Suppressor macrophage treated with lipopolysaccharide for 4 hours (primary cell): Measurements from ENCODE around the gene EXOC2.
"Not testable (repeated sequence)": the region's sequence is repeated elsewhere in the genome, so short reads cannot be mapped to it uniquely, and the experiment has no call there.

Experiments
- DNase-seq: peaks from one replicate; pipeline ENCODE4 v3.0.0-alpha.2; 2020

EXOC2 gene

GRCh38 chr6:621931-622330 lies 71.0 kb downstream of the EXOC2 start:
- no peak for DNase-seq

GRCh38 chr6:620950-621349 lies 72.0 kb downstream of the EXOC2 start:
- DNase-seq: no peak

GRCh38 chr6:620166-620565 lies 72.8 kb downstream of the EXOC2 start:
- DNase-seq: no peak

GRCh38 chr6:617456-618100 lies 75.4 kb downstream of the EXOC2 start:
- DNase-seq: no peak

GRCh38 chr6:613981-614380 lies 79.0 kb downstream of the EXOC2 start:
- no peak for DNase-seq

GRCh38 chr6:611928-612327 lies 81.0 kb downstream of the EXOC2 start:
- no peak for DNase-seq

GRCh38 chr6:610882-611281 lies 82.1 kb downstream of the EXOC2 start:
- DNase-seq: peak; percentile 80

- no peak for DNase-seq
Measured at GRCh38 chr6:609905-610304, 83.0 kb downstream of the EXOC2 start.

DNA sequence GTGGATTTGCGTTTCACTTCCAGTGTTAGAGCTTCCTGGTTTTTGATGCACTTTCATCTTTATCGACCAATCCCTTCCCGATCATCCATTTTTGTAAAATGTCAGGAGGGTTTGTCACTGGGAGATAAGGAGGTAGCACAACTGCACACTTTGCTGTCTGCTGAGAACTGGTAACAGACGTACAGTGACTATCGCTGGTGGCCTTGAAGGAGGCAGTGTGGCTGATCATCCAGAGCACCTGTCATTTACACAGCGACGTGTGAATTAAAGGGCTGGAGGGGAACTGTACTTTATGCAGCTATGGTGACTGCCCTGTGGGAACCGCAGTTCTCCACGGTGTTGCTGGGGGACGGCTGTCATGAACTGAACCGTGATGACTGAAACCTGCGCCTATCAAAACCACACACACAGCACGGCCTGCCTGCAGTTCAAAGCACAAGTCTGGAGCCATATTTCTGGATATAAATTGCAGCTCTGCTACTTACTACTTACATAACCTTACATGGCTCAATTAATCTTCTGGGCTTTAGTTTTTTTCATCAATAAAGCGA lies 86.0 kb downstream of the EXOC2 start:
- DNase-seq: no peak

DNA sequence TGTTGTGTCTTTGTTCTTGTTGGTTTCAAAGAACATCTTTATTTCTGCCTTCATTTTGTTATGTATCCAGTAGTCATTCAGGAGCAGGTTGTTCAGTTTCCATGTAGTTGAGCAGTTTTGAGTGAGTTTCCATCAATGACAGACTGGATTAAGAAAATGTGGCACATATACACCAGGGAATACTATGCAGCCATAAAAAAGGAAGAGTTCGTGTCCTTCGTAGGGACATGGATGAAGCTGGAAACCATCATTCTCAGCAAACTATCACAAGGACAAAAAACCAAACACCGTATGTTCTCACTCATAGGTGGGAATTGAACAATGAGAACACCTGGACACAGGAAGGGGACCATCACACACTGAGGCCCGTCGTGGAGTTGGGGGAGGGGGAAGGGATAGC lies 87.0 kb downstream of the EXOC2 start:
- DNase-seq: not testable (repeated sequence)

GRCh38 chr6:604579-604978 lies 88.4 kb downstream of the EXOC2 start:
- DNase-seq: no peak

DNA sequence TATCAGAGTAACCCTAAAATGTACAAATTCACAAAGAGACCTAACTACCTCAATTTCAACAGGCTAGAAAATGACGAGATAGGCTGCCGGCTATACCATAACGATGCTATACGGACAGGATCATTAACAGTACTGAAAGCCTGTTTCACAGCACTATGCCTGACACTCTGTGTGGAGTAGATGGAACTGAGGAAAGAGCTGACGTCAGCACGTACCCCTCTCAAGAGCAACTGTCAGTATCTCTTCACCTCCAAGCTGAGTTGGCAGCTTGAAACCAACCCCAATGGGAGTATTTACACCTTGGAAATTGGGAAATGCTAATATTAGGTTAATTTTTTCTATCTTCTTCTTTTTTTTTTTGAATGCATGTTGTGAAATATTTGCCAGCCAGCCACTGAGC lies 89.7 kb downstream of the EXOC2 start:
- DNase-seq: no peak

DNA sequence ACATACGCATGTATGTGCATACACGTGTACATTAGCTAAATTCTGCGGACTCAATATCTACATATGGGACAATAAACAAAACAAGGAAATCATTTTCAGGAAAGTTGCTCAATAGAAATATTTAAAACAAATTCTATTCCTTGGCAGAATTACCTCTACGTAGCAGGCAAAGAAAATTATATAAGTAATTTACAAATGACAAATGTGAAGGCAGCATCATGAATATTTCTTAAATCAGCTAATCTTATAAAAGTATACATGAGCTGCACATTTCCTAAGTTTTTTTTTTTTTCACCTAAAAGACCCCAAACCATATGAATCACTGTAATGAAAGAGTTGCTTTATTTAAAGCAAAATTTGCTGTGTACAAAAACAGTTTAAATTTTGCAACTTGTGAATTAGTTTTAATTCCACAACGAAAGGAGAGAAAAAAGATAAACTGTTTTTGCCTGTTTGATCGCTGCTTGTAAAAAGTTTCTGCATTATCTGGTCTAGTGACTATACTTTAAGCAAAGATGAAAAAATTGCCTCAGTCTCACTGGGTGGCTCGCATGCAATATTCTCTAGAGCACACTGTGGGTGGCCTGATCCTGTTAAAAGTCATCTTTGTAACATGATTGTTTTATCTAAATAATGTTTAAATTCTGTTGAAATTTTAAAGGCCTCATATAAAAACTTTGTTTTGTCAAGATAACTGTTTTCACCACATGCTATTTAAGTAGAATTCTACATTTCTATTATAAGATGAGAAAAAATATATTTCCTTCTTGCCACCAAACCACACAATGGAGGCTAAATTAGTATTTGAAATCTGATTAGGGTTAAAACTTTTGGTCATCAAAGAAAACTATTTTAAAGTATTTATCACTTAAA lies 93.1 kb downstream of the EXOC2 start:
- DNase-seq: no peak

DNA sequence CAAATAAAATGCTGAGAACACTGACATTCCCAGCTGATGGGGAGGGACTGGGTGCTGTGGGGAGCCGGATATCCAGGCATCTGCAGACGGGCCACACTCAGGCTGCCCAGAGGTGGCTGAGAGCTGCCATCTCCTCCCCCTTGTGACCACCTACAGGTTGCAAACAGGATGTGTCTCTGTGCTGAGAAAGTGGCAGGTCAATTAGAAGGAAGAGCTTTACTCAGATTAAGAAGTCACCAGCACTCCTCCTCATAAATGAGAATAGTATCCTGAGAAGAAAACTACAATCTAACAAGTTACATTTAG lies 99.1 kb downstream of the EXOC2 start:
- DNase-seq: no peak

- DNase-seq: peak; percentile 78
Measured at GRCh38 chr6:593139-593906, 99.6 kb downstream of the EXOC2 start.

- DNase-seq: no peak
Measured at GRCh38 chr6:589090-589489, 103.8 kb downstream of the EXOC2 start.

GRCh38 chr6:586553-586952 lies 106.4 kb downstream of the EXOC2 start:
- no peak for DNase-seq

DNA sequence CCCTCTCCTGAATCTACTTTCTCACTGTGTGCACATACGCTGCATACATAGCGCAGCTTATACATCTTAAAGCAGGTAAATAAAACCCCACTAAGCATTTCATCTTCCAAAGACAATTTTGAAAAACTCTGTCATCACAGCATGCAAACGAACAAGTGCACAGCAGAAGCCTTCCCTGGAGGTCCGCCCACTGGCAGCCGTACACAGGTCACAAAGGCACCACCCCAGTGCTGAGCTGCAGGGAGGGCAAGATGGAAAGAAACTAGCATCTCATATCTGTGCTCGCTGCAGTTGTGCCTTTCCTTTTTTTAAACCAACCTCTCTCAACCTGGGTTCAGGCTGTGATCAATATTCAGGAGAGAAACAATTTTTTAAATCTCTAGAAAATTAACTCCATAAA lies 109.3 kb downstream of the EXOC2 start:
- DNase-seq: no peak

- no peak for DNase-seq
Measured at GRCh38 chr6:583116-583515, 109.8 kb downstream of the EXOC2 start.

GRCh38 chr6:582370-582769 lies 110.6 kb downstream of the EXOC2 start:
- DNase-seq: no peak

DNA sequence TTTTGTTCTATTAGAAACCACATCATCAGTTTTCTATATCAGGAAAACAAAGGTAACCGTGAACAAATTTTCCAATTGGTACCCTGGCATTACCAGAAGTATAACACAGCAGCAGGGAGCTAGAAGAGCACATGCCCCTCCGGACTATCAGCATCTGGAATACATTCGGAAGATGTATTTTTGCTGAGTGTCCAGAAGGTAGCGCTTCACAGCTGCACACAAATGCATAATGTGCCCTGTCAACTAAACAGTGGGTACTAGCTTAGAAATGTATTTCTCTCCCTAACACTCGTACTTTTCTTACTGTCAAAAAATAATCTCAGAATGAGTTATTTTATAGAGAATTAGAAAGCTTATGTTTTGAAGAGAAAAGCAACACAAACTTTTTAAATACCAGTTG lies 113.6 kb downstream of the EXOC2 start:
- DNase-seq: no peak

- DNase-seq: no peak
Measured at GRCh38 chr6:572596-573265, 120.2 kb downstream of the EXOC2 start.

DNA sequence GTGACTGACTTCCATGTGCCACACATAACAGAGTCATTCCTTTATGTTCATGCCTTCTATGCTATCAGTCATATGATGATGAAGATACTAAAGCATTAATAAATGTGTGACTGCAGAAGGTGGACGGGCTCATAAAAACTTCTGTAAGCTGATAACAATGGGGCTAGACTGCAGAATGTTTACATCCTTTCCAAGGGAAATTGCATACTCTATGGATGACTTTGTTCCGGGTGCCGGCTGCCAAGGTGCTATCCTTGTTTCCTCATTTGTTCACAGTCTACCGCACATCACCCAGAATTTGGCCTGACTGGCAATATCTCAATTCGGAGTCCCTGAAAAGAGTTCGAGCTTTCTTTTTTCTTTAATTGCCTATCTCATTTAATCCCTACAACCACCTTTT lies 121.0 kb downstream of the EXOC2 start:
- no peak for DNase-seq
